Osteoblast (primary cell): ENCODE results near the gene RNF145. TPM values are rescaled to one million over a fixed set of nuclear protein-coding genes. Genes with fewer than 3 reads are reported as not detected.

Source experiments
- DNase-seq: peaks from one replicate; pipeline ENCODE4 v3.0.0; 2011; ENCODE audit warnings: low spot score, mixed read lengths; ENCODE audit not compliant: insufficient read length; ENCODE audit errors: missing footprints
- H2AFZ ChIP-seq: 2 replicates; pipeline ENCODE4 v1.6.0; 2011; ENCODE audit warnings: mild to moderate bottlenecking, low read length
- H3K27ac ChIP-seq: 2 replicates; pipeline ENCODE4 v1.5.1; 2011; ENCODE audit warnings: mild to moderate bottlenecking, low read depth, low read length, moderate library complexity
- H3K27me3 ChIP-seq: 2 replicates; pipeline ENCODE4 v1.6.0; 2012; ENCODE audit warnings: mild to moderate bottlenecking, control low read depth, inconsistent platforms, low read length, moderate library complexity; ENCODE audit not compliant: insufficient read depth
- H3K36me3 ChIP-seq: 2 replicates; pipeline ENCODE4 v1.5.1; 2011; ENCODE audit warnings: mild to moderate bottlenecking, low read length, control low read depth, moderate library complexity; ENCODE audit not compliant: insufficient read depth
- H3K4me1 ChIP-seq: 2 replicates; pipeline ENCODE4 v1.5.1; 2011; ENCODE audit warnings: mild to moderate bottlenecking, low read length, control low read depth, moderate library complexity; ENCODE audit not compliant: insufficient read depth
- H3K4me2 ChIP-seq: 2 replicates; pipeline ENCODE4 v1.6.0; 2011; ENCODE audit warnings: mild to moderate bottlenecking, low read length; ENCODE audit not compliant: insufficient read depth
- H3K4me3 ChIP-seq: fragments of 200-600 bp; sonication (generic); 3 replicates; pipeline ENCODE4 v1.5.1; 2012; ENCODE audit warnings: mild to moderate bottlenecking, low read length, inconsistent platforms; ENCODE audit not compliant: insufficient read depth
- H3K79me2 ChIP-seq: 2 replicates; pipeline ENCODE4 v1.6.0; 2012; ENCODE audit warnings: mild to moderate bottlenecking, low read length, control low read depth, inconsistent platforms; ENCODE audit not compliant: insufficient read depth
- H3K9me3 ChIP-seq: 2 replicates; pipeline ENCODE4 v1.5.1; 2011; ENCODE audit warnings: low read depth, low read length, control low read depth
- H4K20me1 ChIP-seq: 2 replicates; pipeline ENCODE4 v1.6.0; 2012; ENCODE audit warnings: mild to moderate bottlenecking, low read length, control low read depth; ENCODE audit not compliant: insufficient read depth
- total RNA-seq: library from RNA; depleted of rRNA; stranded (reverse); fragments of >200 nt; gene quantifications from 2 replicates; pipeline ENCODE4 v1.2.3, GENCODE V29; 2012
- TF ChIP-seq, protein P1 (sequence below): IDR thresholded peaks from 2 replicates; pipeline ENCODE4 v1.5.1; 2011; ENCODE audit warnings: mild to moderate bottlenecking, low read depth, low read length, moderate library complexity; ENCODE audit errors: extremely low read depth

The RNF145 gene
- total RNA-seq, 1 donor, result 38.4 TPM

DNA sequence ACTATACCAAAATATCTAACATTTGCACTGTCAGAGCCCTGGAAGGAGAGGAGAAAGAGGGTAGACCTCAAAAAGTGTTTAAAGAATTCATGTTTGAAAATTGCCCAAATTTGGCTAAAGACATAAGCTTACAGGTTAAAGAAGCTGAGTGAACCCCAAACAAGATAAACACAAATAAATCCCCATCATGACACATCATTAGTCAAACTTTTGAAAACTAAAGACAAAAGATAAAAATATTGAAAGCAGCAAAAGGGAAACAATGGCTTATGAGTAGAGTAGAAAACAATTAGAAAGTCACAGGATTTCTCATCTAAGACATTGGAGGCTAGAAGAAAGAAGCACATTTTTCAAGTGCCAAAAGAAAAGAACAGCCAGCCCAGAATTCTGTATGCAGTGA, 47.7 kb upstream of the RNF145 start:
- no peak overlapping the region for H3K4me3 ChIP-seq
- H2AFZ ChIP-seq, result no peak overlapping the region
- H4K20me1 ChIP-seq, result no peaks in the 10 kb centered on the region
- no peak overlapping the region for H3K4me2 ChIP-seq
- H3K27me3 ChIP-seq, result no peaks in the 10 kb centered on the region
- no peak overlapping the region for H3K27ac ChIP-seq
- H3K4me1 ChIP-seq, result no peaks in the 10 kb centered on the region
- H3K9me3 ChIP-seq, result no peaks in the 10 kb centered on the region
- no peaks in the 10 kb centered on the region for H3K36me3 ChIP-seq
- TF ChIP-seq, protein P1, sequence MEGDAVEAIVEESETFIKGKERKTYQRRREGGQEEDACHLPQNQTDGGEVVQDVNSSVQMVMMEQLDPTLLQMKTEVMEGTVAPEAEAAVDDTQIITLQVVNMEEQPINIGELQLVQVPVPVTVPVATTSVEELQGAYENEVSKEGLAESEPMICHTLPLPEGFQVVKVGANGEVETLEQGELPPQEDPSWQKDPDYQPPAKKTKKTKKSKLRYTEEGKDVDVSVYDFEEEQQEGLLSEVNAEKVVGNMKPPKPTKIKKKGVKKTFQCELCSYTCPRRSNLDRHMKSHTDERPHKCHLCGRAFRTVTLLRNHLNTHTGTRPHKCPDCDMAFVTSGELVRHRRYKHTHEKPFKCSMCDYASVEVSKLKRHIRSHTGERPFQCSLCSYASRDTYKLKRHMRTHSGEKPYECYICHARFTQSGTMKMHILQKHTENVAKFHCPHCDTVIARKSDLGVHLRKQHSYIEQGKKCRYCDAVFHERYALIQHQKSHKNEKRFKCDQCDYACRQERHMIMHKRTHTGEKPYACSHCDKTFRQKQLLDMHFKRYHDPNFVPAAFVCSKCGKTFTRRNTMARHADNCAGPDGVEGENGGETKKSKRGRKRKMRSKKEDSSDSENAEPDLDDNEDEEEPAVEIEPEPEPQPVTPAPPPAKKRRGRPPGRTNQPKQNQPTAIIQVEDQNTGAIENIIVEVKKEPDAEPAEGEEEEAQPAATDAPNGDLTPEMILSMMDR, result no peak
- H3K79me2 ChIP-seq, result no peaks in the 10 kb centered on the region
- no peak for DNase-seq

DNA sequence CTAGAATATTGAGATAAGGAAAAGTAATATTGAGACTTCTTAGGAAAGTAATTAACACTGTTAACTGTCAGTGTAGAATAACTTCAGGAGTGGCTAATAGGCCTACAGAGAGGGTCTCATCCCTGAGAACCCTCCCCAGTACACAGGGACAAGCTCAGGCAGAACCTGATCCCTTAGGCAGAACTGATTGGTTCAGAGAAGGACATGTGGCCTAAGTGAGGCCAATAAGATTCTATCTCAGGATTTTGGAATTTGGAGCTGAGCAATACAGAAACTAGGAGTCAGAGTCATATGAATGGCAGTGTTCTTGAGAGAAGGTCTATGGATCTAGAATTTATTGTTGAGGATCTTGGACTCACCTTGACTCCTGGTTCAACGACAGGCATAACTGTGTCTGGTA, 42.8 kb upstream of the RNF145 start:
- no peaks in the 10 kb centered on the region for H3K9me3 ChIP-seq
- no peak for DNase-seq
- H3K27me3 ChIP-seq, result no peaks in the 10 kb centered on the region
- H2AFZ ChIP-seq, result no peak overlapping the region
- H3K4me3 ChIP-seq, result no peak overlapping the region
- H4K20me1 ChIP-seq, result no peaks in the 10 kb centered on the region
- no peaks in the 10 kb centered on the region for H3K4me1 ChIP-seq
- no peaks in the 10 kb centered on the region for H3K79me2 ChIP-seq
- no peak overlapping the region for H3K27ac ChIP-seq
- TF ChIP-seq, protein P1, result no peak
- H3K4me2 ChIP-seq, result no peak overlapping the region
- H3K36me3 ChIP-seq, result no peaks in the 10 kb centered on the region

DNA sequence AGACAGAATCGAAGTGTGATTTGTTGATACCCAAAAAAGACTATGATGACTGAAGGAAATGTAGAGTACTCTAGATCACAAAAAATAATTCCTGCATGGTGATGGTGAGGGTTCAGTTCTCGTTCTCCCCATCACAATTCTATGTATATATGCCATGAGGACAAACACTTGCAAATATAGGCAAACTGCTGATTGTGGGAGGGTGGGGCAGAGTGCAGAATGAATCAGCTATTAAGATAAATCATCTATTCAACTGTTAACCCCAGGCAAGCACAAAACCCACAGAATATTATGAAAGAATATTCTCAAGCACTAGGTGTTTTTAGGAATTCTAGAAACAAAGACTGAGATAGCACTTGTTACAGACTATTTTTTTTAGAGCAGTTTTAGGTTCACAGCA, 39.8 kb upstream of the RNF145 start:
- Histone ChIP-seq H4K20me1 (no peaks in the 10 kb centered on the region), H3K27ac (no peak overlapping the region), H3K4me3 (no peak overlapping the region), H2AFZ (no peak overlapping the region), H3K9me3 (no peaks in the 10 kb centered on the region), H3K36me3 (no peaks in the 10 kb centered on the region), H3K4me1 (no peaks in the 10 kb centered on the region), H3K4me2 (no peak overlapping the region), H3K79me2 (no peaks in the 10 kb centered on the region), H3K27me3 (no peaks in the 10 kb centered on the region)
- TF ChIP-seq, protein P1, result no peak
- DNase-seq, result no peak

DNA sequence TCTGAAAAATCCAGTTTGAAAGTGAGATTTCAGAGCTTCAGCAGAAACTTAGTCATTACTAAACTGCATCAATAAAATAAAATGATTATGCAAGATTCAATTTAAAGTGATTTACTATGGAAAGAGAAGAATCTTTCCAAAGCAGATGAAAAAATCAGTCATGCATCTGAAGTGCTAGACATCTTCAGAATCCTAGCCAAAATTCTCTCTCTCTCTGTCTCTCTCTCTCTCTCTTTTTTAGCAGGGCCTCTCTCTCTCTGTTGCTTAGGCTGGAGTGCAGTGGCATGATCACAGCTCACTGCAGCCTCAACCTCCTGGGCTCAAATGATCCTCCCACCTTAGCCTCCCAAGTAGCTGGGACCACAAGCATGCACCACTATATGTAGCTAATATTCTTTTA, 35.5 kb upstream of the RNF145 start:
- H3K4me2 ChIP-seq, result no peak overlapping the region

More for the DNA sequence above, 35.5 kb upstream of the RNF145 start:
- no peaks in the 10 kb centered on the region for H3K27me3 ChIP-seq
- no peaks in the 10 kb centered on the region for H3K36me3 ChIP-seq
- H3K4me1 ChIP-seq, result peaks cover 10% of the 10 kb centered on the region
- H2AFZ ChIP-seq, result no peak overlapping the region
- H4K20me1 ChIP-seq, result no peaks in the 10 kb centered on the region
- TF ChIP-seq, protein P1, result no peak
- no peak overlapping the region for H3K27ac ChIP-seq
- no peak for DNase-seq
- H3K9me3 ChIP-seq, result no peaks in the 10 kb centered on the region
- H3K4me3 ChIP-seq, result no peak overlapping the region
- no peaks in the 10 kb centered on the region for H3K79me2 ChIP-seq
